Posterior vena cava (tissue), 2 donors: ENCODE data around the gene ATR. TPM values are rescaled to one million over a fixed set of nuclear protein-coding genes. Genes with fewer than 3 reads are reported as not detected.
"Not testable (repeated sequence)": the region's sequence is repeated elsewhere in the genome, so short reads cannot be mapped to it uniquely, and the experiment has no call there.

Experiments used
- DNase-seq: peaks from one replicate; pipeline ENCODE4 v3.0.0-alpha.2; 2020; ENCODE audit warnings: low spot score
- intact Hi-C, 2 donors: fragments of 100-400 bp; cut with DNase I; formaldehyde crosslinking; loops; one replicate each; pipeline versions ENCODE4 v1.14.1 to v1.14.2; 2022 to 2023
- total RNA-seq, 2 donors: library from RNA; stranded (reverse); fragmentation: NEBNext Ultra II Directional; extraction: Animal tissue kit (Norgen Biotek cat#: 25700); gene quantifications; one replicate each; pipeline ENCODE4 v1.2.1, GENCODE V29; 2021
- donor health status: DM: yes; HTN: yes; CAD: no.
- donor health status: DM: yes; HTN: yes; CAD: no.

ATR gene
- total RNA-seq, 2 donors from 2014 or later: 20.2 to 20.3 TPM

- DNase-seq: peak; percentile 92
- intact Hi-C loops: no loop called here
Measured at GRCh38 chr3:142595951-142596725, 17.6 kb upstream of the ATR start, which contains the start of gene PLS1. PLS1 (plus strand) TSS chr3:142596393; CDS start chr3:142664238, 67,845 bp downstream.

GRCh38 chr3:142595581-142595950, 17.0 kb upstream of the ATR start:
- intact Hi-C loops: no loop called here
- no peak for DNase-seq

GRCh38 chr3:142595141-142595540, 16.6 kb upstream of the ATR start:
- no peak for DNase-seq
- intact Hi-C loops: no loop called here

- DNase-seq, intact Hi-C loops: not testable (repeated sequence)
Measured at GRCh38 chr3:142592268-142592667, 13.7 kb upstream of the ATR start.

GRCh38 chr3:142588703-142589102, 10.2 kb upstream of the ATR start:
- DNase-seq: no peak
- intact Hi-C loops: loop anchor here in 1 of 2 donors (10.0 kb wide), 1 partner anchor 406 kb away; no protein-coding TSS in a partner anchor

GRCh38 chr3:142586803-142587406, 8.4 kb upstream of the ATR start:
- intact Hi-C loops: loop anchor here in 1 of 2 donors (10.0 kb wide), 1 partner anchor 408 kb away; no protein-coding TSS in a partner anchor
- no peak for DNase-seq

- intact Hi-C loops: loop anchor here in 1 of 2 donors (10.0 kb wide), 1 partner anchor 414 kb away; no protein-coding TSS in a partner anchor
- not testable (repeated sequence) for DNase-seq
Measured at GRCh38 chr3:142581070-142581469, 2.5 kb upstream of the ATR start.

- intact Hi-C loops: loop anchor here in 1 of 2 donors (10.0 kb wide), 1 partner anchor 415 kb away; no protein-coding TSS in a partner anchor
Measured at GRCh38 chr3:142580061-142580423, 1.5 kb upstream of the ATR start.

GRCh38 chr3:142577696-142578328, 721 bp downstream of the ATR start:
- no peak for DNase-seq
- intact Hi-C loops: loop anchor here in 1 of 2 donors (10.0 kb wide), 1 partner anchor 427 kb away; the partner anchor contains the start of gene U2SURP

More at GRCh38 chr3:142580061-142580423, 1.5 kb upstream of the ATR start:
- DNase-seq: no peak

- DNase-seq: no peak
- intact Hi-C loops: loop anchor here in 1 of 2 donors (10.0 kb wide), 1 partner anchor 428 kb away; the partner anchor contains the start of gene U2SURP
Measured at GRCh38 chr3:142576792-142577191, 1.7 kb downstream of the ATR start.

- no peak for DNase-seq
- intact Hi-C loops: loop anchor here in 1 of 2 donors (10.0 kb wide), 1 partner anchor 430 kb away; the partner anchor contains the start of gene U2SURP
Measured at GRCh38 chr3:142574665-142575064, 3.9 kb downstream of the ATR start.

GRCh38 chr3:142574223-142574622, 4.3 kb downstream of the ATR start:
- DNase-seq: not testable (repeated sequence)
- intact Hi-C loops: loop anchor here in 1 of 2 donors (10.0 kb wide), 1 partner anchor 431 kb away; the partner anchor contains the start of gene U2SURP

GRCh38 chr3:142569422-142569821, 9.1 kb downstream of the ATR start:
- DNase-seq, intact Hi-C loops: not testable (repeated sequence)

- intact Hi-C loops: no loop called here
- no peak for DNase-seq
Measured at GRCh38 chr3:142568393-142569017, 10.0 kb downstream of the ATR start.

GRCh38 chr3:142566096-142566495, 12.4 kb downstream of the ATR start:
- intact Hi-C loops: no loop called here

GRCh38 chr3:142563496-142563997, 15.0 kb downstream of the ATR start:
- DNase-seq: no peak
- intact Hi-C loops: no loop called here

More at GRCh38 chr3:142566096-142566495, 12.4 kb downstream of the ATR start:
- DNase-seq: no peak

- no peak for DNase-seq
- intact Hi-C loops: no loop called here
Measured at GRCh38 chr3:142560118-142560517, 18.4 kb downstream of the ATR start.

GRCh38 chr3:142553741-142554140, 24.8 kb downstream of the ATR start:
- no peak for DNase-seq

GRCh38 chr3:142552579-142552978, 26.0 kb downstream of the ATR start:
- DNase-seq, intact Hi-C loops: not testable (repeated sequence)

More at GRCh38 chr3:142553741-142554140, 24.8 kb downstream of the ATR start:
- intact Hi-C loops: no loop called here
